ENCODE results near the gene PKNOX2.

PKNOX2 gene, protein sequence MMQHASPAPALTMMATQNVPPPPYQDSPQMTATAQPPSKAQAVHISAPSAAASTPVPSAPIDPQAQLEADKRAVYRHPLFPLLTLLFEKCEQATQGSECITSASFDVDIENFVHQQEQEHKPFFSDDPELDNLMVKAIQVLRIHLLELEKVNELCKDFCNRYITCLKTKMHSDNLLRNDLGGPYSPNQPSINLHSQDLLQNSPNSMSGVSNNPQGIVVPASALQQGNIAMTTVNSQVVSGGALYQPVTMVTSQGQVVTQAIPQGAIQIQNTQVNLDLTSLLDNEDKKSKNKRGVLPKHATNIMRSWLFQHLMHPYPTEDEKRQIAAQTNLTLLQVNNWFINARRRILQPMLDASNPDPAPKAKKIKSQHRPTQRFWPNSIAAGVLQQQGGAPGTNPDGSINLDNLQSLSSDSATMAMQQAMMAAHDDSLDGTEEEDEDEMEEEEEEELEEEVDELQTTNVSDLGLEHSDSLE

DNA sequence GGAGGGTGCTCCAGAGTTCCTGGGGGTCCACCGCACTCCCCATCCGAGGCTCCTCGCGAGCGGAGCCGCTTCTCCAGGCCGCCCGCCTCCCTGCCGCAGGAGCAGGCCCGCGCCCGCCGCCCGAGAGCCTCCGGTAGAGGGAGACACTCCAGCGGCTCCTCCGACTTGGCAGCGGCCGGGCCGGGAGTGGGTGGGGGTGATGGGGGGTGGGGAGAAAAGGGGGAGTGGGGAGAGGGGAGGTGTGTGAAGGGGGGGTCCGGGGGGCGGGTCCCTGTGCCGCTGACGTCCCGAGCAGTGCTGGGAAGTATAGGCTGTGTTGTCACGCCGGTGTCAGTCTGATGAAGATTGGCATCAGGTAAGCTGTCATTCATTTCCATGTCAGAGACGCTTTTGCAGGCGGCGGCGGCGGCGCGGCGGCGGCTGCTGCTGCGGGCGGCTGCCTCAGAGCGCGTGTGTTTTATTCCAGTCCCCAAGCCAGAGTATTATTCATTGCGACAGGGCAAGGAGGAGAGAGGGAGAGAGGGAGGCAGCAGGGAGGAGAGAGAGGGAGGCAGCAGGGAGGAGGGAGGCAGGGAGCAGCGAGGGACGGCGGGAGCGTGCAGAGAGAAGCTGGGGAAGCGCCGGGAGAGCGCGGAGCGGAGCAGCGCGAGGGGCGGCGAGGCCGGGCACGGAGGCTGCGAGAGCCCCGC is at the start of gene PKNOX2:
Gene PKNOX2, plus strand, starts transcription at position 330 of the 689 bp plus-strand sequence. CDS start 186,555 bp downstream, outside the sequence.
- Histone ChIP-seq H3K27ac (ENCODE audit: low read depth, low read length) (peak within 1 kb of the TSS; percentile 81), H3K36me3 (ENCODE audit: insufficient read depth, low read length) (no peaks in the 10 kb centered on the region), H3K27me3 (ENCODE audit: control insufficient read depth in 1 of 2, insufficient read depth in 2 of 2, low read length in 2 of 2) (no peaks in the 10 kb centered on the region), H3K4me3 (ENCODE audit: low read depth in 1 of 2, low read length in 2 of 2) (peak within 1 kb of the TSS; percentile 65 to 66), H3K4me1 (ENCODE audit: insufficient read depth, low read length) (peaks cover 31% of the 10 kb centered on the region), H3K9ac (ENCODE audit: low read length) (peak within 1 kb of the TSS; percentile 37), H3K9me3 (ENCODE audit: low read length) (no peaks in the 10 kb centered on the region)

DNA sequence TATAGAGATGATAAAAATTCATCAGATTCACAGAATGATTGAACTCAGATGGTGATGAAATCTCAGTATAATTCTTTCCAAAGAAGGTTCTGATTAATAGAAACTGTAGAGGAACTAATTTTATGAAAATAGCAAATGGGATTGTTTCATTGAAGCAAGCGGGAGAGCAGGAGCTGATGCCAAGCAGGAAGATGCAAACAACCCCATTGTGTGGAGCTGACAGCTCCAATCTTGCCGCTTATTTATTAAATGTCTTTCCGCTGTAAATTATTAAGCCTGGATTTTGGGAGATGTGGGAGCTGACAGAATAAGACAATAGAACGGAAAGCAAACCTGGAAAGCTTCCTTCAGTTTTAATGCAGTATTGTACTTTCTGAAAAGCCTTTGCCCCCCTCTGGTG is 47.1 kb upstream of the PKNOX2 start:
- Histone ChIP-seq H3K4me1 (ENCODE audit: insufficient read depth, low read length) (no peaks in the 10 kb centered on the region), H3K27me3 (ENCODE audit: control insufficient read depth in 1 of 2, insufficient read depth in 2 of 2, low read length in 2 of 2) (peaks cover 0 to 7% of the 10 kb centered on the region in 2 donors), H3K4me3 (ENCODE audit: low read depth in 1 of 2, low read length in 2 of 2) (no peak overlapping the region), H3K9me3 (ENCODE audit: low read length) (no peaks in the 10 kb centered on the region), H3K36me3 (ENCODE audit: insufficient read depth, low read length) (no peaks in the 10 kb centered on the region), H3K27ac (ENCODE audit: low read depth, low read length) (no peak overlapping the region), H3K9ac (ENCODE audit: low read length) (no peak overlapping the region)

DNA sequence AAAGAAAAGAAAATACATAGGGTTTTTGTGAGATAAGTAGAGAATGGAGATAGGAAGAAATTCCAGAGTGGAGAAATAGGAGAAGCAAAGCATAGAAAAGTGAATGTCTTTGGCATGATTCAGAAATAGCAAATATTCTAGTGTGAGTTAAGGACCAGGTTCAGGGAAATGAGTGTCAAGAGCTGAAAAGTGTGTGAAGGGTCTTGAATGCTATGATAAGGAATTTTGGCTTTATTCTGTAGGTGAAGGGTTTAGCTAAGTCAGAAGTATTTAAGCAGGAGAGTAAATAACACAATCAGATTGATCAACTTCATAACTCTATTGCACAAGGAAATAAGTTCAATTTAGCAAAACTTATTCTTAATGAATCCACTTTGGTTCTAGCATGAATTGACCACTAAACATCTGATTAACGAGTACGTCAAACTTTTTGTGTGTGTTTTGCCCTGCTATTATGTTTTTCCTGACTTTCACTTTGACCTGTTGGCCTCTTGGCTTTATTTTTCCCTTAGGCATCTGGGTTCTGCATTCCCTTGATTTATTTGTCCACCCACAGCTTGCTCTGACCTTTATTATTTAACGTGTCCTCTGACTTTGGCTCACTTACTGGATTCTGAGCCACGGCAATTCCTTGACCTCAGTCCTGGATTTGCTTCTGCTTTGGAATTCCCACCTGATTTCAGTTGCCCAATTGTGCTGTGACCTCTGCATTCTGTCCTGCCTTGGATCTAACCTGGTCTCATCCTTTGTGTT is 41.2 kb upstream of the PKNOX2 start:
- Histone ChIP-seq H3K27ac (ENCODE audit: low read depth, low read length) (no peak overlapping the region), H3K9me3 (ENCODE audit: low read length) (no peaks in the 10 kb centered on the region), H3K4me1 (ENCODE audit: insufficient read depth, low read length) (no peaks in the 10 kb centered on the region), H3K36me3 (ENCODE audit: insufficient read depth, low read length) (no peaks in the 10 kb centered on the region), H3K27me3 (ENCODE audit: control insufficient read depth in 1 of 2, insufficient read depth in 2 of 2, low read length in 2 of 2) (no peaks in the 10 kb centered on the region), H3K4me3 (ENCODE audit: low read depth in 1 of 2, low read length in 2 of 2) (peak overlapping the region in 1 of 2 donors; percentile 5), H3K9ac (ENCODE audit: low read length) (no peak overlapping the region)

DNA sequence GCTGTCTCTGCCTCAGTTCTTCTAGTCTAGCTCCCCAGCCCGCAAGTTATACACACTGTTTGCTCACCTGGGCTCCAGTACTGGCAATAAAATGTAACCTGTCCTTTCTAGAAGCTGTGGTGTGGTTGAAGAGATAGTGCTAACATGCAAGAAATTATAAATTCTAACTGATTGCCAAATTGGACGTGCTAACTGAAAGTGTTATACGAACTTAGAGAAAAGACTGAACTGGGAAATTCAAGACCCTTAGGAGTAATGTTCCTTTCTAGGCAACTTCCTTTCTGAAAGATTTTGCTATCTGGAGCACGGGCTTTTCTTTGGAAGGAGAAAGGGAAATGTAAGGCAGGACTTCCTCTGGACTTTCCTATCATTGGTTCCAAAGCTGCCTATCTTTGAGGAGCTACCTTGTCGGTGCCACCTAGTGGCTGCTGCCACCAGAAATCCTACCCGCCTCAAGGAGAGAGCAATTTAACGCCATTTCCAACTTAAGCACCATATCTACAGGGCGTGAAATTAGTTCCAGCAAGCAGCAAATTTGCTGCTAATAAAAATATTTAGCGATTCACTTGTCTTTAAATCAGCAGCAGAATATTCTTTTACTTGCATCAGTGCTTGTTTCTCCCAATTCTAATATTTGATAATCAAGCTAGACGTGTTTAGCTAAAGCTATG is 40.5 kb upstream of the PKNOX2 start:
- Histone ChIP-seq H3K9me3 (ENCODE audit: low read length) (no peaks in the 10 kb centered on the region), H3K36me3 (ENCODE audit: insufficient read depth, low read length) (no peaks in the 10 kb centered on the region), H3K4me3 (ENCODE audit: low read depth in 1 of 2, low read length in 2 of 2) (peak overlapping the region in 1 of 2 donors; percentile 5), H3K27ac (ENCODE audit: low read depth, low read length) (no peak overlapping the region), H3K9ac (ENCODE audit: low read length) (no peak overlapping the region), H3K27me3 (ENCODE audit: control insufficient read depth in 1 of 2, insufficient read depth in 2 of 2, low read length in 2 of 2) (no peaks in the 10 kb centered on the region), H3K4me1 (ENCODE audit: insufficient read depth, low read length) (no peaks in the 10 kb centered on the region)

DNA sequence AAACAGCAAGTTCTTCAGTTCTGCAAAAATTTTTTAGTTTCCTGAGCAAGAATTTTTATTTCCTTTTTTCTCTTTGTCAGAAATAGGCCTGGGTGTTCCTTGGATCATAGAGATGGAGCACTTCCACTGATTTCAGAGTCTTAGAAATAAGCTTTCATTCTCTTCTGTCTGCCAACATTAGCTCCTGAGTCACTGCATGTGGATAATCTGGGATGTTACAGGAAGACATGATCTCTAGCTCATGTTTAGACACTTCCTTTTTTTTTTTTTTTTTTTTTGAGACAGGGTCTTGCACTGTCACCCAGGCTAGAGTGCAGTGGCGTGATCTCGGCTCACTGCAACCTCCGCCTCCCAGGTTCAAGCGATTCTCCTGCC is 39.9 kb upstream of the PKNOX2 start:
- no peaks in the 10 kb centered on the region for H3K9me3 ChIP-seq (ENCODE audit: low read length)
- no peak overlapping the region for H3K9ac ChIP-seq (ENCODE audit: low read length)
- no peak overlapping the region for H3K4me3 ChIP-seq (ENCODE audit: low read depth in 1 of 2, low read length in 2 of 2)
- no peaks in the 10 kb centered on the region for H3K4me1 ChIP-seq (ENCODE audit: insufficient read depth, low read length)
- no peaks in the 10 kb centered on the region for H3K27me3 ChIP-seq (ENCODE audit: control insufficient read depth in 1 of 2, insufficient read depth in 2 of 2, low read length in 2 of 2)
- H3K36me3 ChIP-seq (ENCODE audit: insufficient read depth, low read length), result no peaks in the 10 kb centered on the region
- H3K27ac ChIP-seq (ENCODE audit: low read depth, low read length), result no peak overlapping the region

DNA sequence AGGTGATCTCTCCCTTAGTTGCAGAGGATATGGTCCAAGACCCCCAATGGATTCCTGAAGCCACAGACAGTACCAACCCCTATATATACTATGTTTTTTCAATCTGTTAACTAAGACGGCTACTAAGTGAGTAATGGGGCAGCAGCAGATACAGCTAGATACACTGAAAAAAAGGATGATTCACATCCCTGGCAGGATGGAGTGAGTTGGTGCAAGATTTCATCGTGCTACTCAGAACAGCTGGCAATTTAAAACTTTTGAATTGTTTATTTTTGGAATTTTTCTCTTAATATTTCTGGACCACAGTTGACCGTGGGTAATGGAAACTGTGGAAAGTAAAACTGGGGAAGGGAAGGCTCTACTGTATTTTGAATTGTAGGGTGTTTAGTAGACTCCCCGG is 36.1 kb upstream of the PKNOX2 start:
- Histone ChIP-seq H3K9me3 (ENCODE audit: low read length) (no peaks in the 10 kb centered on the region), H3K36me3 (ENCODE audit: insufficient read depth, low read length) (no peaks in the 10 kb centered on the region), H3K27ac (ENCODE audit: low read depth, low read length) (no peak overlapping the region), H3K27me3 (ENCODE audit: control insufficient read depth in 1 of 2, insufficient read depth in 2 of 2, low read length in 2 of 2) (no peaks in the 10 kb centered on the region), H3K4me1 (ENCODE audit: insufficient read depth, low read length) (no peaks in the 10 kb centered on the region), H3K4me3 (ENCODE audit: low read depth in 1 of 2, low read length in 2 of 2) (no peak overlapping the region), H3K9ac (ENCODE audit: low read length) (no peak overlapping the region)

DNA sequence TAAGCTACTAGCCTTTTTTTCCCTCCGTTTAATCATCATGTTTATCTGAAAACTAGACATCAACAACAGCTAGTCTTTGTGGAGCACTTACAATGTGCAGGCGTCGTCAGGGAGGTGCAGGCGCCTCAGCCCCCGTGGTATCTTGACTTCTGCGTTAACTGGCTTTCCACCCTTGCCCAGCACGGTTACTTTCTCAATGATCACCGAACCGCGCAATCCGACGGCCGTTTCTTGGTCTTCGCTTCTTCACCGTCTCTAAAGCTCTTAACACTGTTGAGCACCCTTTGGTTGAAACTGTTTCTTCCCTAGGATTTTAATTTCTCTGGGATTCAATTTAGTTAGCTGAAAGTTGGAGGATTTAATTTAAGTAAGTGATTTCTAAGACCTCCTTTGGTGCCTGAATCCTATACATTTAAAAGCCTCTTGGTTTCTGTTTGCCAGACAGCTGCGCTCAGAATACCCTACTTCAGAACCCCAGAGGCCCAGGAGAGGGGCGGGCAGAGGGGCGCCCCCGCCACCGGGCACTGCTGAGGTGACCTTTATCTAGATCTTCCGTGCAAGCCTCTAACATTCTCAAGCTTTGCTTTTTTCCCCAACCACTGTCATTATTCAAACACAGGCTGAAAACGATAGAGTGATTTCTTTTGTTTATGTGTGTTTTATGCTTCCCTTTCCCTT is 35.1 kb upstream of the PKNOX2 start:
- Histone ChIP-seq H3K27me3 (ENCODE audit: control insufficient read depth in 1 of 2, insufficient read depth in 2 of 2, low read length in 2 of 2) (no peaks in the 10 kb centered on the region), H3K4me3 (ENCODE audit: low read depth in 1 of 2, low read length in 2 of 2) (no peak overlapping the region), H3K36me3 (ENCODE audit: insufficient read depth, low read length) (no peaks in the 10 kb centered on the region), H3K9ac (ENCODE audit: low read length) (no peak overlapping the region), H3K9me3 (ENCODE audit: low read length) (no peaks in the 10 kb centered on the region), H3K4me1 (ENCODE audit: insufficient read depth, low read length) (no peaks in the 10 kb centered on the region), H3K27ac (ENCODE audit: low read depth, low read length) (no peak overlapping the region)

DNA sequence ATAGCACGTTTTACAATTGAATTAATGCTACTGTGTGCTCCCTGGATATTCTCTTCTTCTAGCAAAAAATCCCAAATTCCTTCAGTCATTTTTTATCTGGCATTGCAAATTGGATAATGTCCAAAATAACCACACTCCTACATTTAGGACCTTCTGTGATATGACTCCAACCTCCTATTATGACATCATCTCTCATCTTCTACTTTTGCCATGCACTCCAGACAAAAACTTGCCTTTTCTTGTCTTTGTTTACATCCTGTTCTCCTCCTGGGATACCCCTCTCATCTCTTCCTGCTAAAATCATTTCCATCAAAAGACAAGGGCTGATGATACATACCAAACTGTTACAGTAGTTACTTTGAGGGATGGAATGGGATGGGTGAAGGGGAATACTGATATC is 32.5 kb upstream of the PKNOX2 start:
- Histone ChIP-seq H3K9me3 (ENCODE audit: low read length) (no peaks in the 10 kb centered on the region), H3K27me3 (ENCODE audit: control insufficient read depth in 1 of 2, insufficient read depth in 2 of 2, low read length in 2 of 2) (no peaks in the 10 kb centered on the region), H3K4me3 (ENCODE audit: low read depth in 1 of 2, low read length in 2 of 2) (no peak overlapping the region), H3K27ac (ENCODE audit: low read depth, low read length) (no peak overlapping the region), H3K4me1 (ENCODE audit: insufficient read depth, low read length) (no peaks in the 10 kb centered on the region), H3K9ac (ENCODE audit: low read length) (no peak overlapping the region), H3K36me3 (ENCODE audit: insufficient read depth, low read length) (no peaks in the 10 kb centered on the region)

DNA sequence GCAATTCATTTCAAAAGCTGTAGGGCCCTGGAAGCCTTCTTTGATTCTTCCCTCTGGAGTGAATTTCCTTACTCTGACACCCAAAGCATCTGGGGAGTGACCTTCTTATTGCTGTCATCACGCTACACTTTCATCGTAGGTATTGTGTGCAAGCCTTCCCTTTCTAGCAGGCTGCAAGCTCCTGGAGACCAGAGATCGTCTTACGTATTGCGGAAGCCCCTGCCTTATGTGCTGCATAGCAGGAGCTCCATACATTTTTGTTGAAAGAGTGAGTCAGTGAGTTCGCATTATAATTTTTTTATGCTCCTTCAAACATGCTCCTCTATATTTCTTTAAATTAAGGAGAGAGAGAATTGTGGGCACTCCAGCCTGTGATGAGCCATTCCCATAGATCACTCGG is 32.0 kb upstream of the PKNOX2 start:
- no peaks in the 10 kb centered on the region for H3K9me3 ChIP-seq (ENCODE audit: low read length)
- no peak overlapping the region for H3K27ac ChIP-seq (ENCODE audit: low read depth, low read length)
- no peaks in the 10 kb centered on the region for H3K36me3 ChIP-seq (ENCODE audit: insufficient read depth, low read length)
- H3K4me3 ChIP-seq (ENCODE audit: low read depth in 1 of 2, low read length in 2 of 2), result no peak overlapping the region
- no peak overlapping the region for H3K9ac ChIP-seq (ENCODE audit: low read length)
- H3K27me3 ChIP-seq (ENCODE audit: control insufficient read depth in 1 of 2, insufficient read depth in 2 of 2, low read length in 2 of 2), result no peaks in the 10 kb centered on the region
- no peaks in the 10 kb centered on the region for H3K4me1 ChIP-seq (ENCODE audit: insufficient read depth, low read length)

DNA sequence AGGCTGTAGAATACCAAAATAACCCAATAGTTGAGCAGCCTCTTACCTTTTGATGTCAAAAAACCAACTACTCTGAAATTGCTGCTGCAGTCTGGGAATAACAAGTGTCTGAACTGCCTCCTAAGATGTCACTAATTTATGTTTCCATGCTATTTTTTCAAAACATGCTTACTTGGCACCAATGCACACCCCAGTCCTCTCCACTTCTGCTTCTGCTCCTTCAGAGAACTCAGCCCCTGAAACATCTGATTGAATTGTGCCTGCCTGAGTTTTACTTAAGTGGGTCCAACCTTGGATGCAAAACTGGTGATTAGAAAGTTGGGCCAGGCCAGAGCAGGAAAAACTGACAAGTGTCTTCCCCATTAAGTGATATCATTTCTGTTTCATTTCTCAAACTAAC is 28.6 kb upstream of the PKNOX2 start:
- Histone ChIP-seq H3K36me3 (ENCODE audit: insufficient read depth, low read length) (no peaks in the 10 kb centered on the region), H3K27ac (ENCODE audit: low read depth, low read length) (no peak overlapping the region), H3K9me3 (ENCODE audit: low read length) (no peaks in the 10 kb centered on the region), H3K4me3 (ENCODE audit: low read depth in 1 of 2, low read length in 2 of 2) (no peak overlapping the region), H3K27me3 (ENCODE audit: control insufficient read depth in 1 of 2, insufficient read depth in 2 of 2, low read length in 2 of 2) (peaks cover 5 to 6% of the 10 kb centered on the region in 2 donors), H3K9ac (ENCODE audit: low read length) (no peak overlapping the region), H3K4me1 (ENCODE audit: insufficient read depth, low read length) (no peaks in the 10 kb centered on the region)

Measured in muscle layer of colon (tissue), 2 donors.